GM21515 (cell line): Measurements from ENCODE around the gene STPG4.

Experiments
- ATAC-seq: cut with Tn5 transposase; IDR thresholded peaks from one replicate; pipeline ENCODE4 v1.9.1; 2021; ENCODE audit not compliant: unreplicated experiment

Gene STPG4

GRCh38 chr2:47073217-47073616 is 81.9 kb downstream of the STPG4 start:
- ATAC-seq: no peak

- no peak for ATAC-seq
Measured at GRCh38 chr2:47072728-47073191, 82.3 kb downstream of the STPG4 start.

- ATAC-seq: no peak
Measured at GRCh38 chr2:47072018-47072691, 83.0 kb downstream of the STPG4 start.

GRCh38 chr2:47070920-47071824 is 83.9 kb downstream of the STPG4 start:
- ATAC-seq: peak; percentile 74

GRCh38 chr2:47070155-47070919 is 84.8 kb downstream of the STPG4 start:
- ATAC-seq: no peak

GRCh38 chr2:47069628-47070154 is 85.4 kb downstream of the STPG4 start:
- no peak for ATAC-seq

- no peak for ATAC-seq
Measured at GRCh38 chr2:47068981-47069627, 86.0 kb downstream of the STPG4 start.

- no peak for ATAC-seq
Measured at GRCh38 chr2:47067788-47068407, 87.2 kb downstream of the STPG4 start.

GRCh38 chr2:47065771-47066380 is 89.2 kb downstream of the STPG4 start:
- no peak for ATAC-seq

- no peak for ATAC-seq
Measured at GRCh38 chr2:47065343-47065742, 89.8 kb downstream of the STPG4 start.

GRCh38 chr2:47064106-47064505 is 91.0 kb downstream of the STPG4 start:
- no peak for ATAC-seq

- no peak for ATAC-seq
Measured at GRCh38 chr2:47063538-47063930, 91.6 kb downstream of the STPG4 start.

- ATAC-seq: no peak
Measured at GRCh38 chr2:47062681-47063537, 92.2 kb downstream of the STPG4 start.

- no peak for ATAC-seq
Measured at GRCh38 chr2:47061944-47062678, 93.0 kb downstream of the STPG4 start.

- ATAC-seq: no peak
Measured at GRCh38 chr2:47060652-47061170, 94.4 kb downstream of the STPG4 start.

GRCh38 chr2:47058003-47058931 is 96.8 kb downstream of the STPG4 start:
- no peak for ATAC-seq

- ATAC-seq: no peak
Measured at GRCh38 chr2:47057687-47058002, 97.5 kb downstream of the STPG4 start.
